ENCODE results near the gene KANK3.

DNA sequence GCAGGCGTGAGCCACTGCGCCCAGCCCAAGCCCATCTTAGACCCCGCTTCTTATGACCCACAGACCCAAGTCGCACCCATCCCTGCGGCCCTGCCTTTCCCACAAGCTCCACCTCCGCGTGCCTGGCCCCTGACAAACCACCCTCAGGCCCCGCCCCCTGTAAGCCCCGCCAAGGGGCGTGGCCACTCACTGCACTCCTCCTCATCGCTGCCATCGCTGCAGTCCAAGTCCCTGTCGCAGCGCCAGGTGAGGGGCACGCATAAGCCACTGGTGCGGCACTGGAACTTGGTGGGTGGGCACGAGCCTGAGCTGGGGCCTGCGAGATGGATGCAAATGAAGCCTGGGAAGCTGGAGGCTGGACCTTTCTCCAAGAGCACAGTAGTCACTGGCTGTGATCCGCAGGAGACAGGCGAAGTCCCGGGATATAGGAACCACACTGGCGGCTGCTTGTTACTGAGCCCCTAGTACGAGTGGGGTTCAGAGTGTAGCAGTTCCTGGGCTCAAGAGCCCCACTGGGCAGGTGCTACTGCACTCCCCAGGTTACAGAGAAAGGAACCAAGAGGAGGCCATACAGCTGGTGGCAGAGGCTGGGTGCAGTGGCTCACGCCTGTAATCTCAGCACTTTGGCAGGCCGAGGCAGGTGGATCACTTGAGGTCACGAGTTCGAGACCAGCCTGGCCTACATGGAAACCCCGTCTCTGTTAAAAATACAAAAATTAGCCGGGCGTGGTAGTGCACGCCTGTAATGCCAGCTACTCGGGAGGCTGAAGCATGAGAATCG lies 38.0 kb downstream of the KANK3 start:
- TF ChIP-seq ZNF24 (IDR thresholded peaks at IDR 0.05) (no peak), AFF4 (CRISPR knock-in tag; IDR thresholded peaks at IDR 0.05) (no peak), FOS (IDR thresholded peaks at IDR 0.05; ENCODE audit: extremely low read depth, insufficient read length) (no peak), PBX2 (CRISPR knock-in tag; IDR thresholded peaks at IDR 0.05; ENCODE audit: low read depth) (no peak), PBX2 (tag; conservative IDR thresholded peaks at IDR 0.05; ENCODE audit: low read depth) (no peak), CTCF (IDR thresholded peaks at IDR 0.05 in 2 of 3, conservative IDR thresholded peaks at IDR 0.05 in 1 of 3; ENCODE audit: insufficient read depth in 2 of 3, low read depth in 1 of 3, low read length in 3 of 3) (no peak), CEBPG (CRISPR knock-in tag; IDR thresholded peaks at IDR 0.05) (no peak), CEBPG (tag; conservative IDR thresholded peaks at IDR 0.05 in 1 of 2, IDR thresholded peaks at IDR 0.05 in 1 of 2) (no peak)
- TF ChIP-seq, protein P1, sequence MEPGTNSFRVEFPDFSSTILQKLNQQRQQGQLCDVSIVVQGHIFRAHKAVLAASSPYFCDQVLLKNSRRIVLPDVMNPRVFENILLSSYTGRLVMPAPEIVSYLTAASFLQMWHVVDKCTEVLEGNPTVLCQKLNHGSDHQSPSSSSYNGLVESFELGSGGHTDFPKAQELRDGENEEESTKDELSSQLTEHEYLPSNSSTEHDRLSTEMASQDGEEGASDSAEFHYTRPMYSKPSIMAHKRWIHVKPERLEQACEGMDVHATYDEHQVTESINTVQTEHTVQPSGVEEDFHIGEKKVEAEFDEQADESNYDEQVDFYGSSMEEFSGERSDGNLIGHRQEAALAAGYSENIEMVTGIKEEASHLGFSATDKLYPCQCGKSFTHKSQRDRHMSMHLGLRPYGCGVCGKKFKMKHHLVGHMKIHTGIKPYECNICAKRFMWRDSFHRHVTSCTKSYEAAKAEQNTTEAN (CRISPR knock-in tag; IDR thresholded peaks at IDR 0.05) = no peak

All from K562 (cell line).